Ishikawa (cell line): ENCODE data around the gene KCNN3.

ENCODE experiments used
- CEBPB ChIP-seq: IDR thresholded peaks from 2 replicates; pipeline ENCODE4 v1.6.1; 2012
- EP300 ChIP-seq: IDR thresholded peaks from 2 replicates; pipeline ENCODE4 v1.6.1; 2012; ENCODE audit warnings: borderline replicate concordance
- RAD21 ChIP-seq: IDR thresholded peaks from 2 replicates; pipeline ENCODE4 v1.6.1; 2012; ENCODE audit warnings: low read depth
- TAF1 ChIP-seq: IDR thresholded peaks from 2 replicates; pipeline ENCODE4 v1.6.1; 2012; ENCODE audit warnings: low read depth, mild to moderate bottlenecking
- TEAD4 ChIP-seq: IDR thresholded peaks from 2 replicates; pipeline ENCODE4 v1.6.1; 2012
- YY1 ChIP-seq: IDR thresholded peaks from 2 replicates; pipeline ENCODE4 v1.6.1; 2012; ENCODE audit warnings: low read depth

GRCh38 chr1:154840269-154841176 is 29.6 kb downstream of the KCNN3 start:
- no peak for TF ChIP-seq TEAD4
- no peak for TF ChIP-seq EP300
- TF ChIP-seq TAF1: no peak
- no peak for TF ChIP-seq YY1
- no peak for TF ChIP-seq CEBPB
- no peak for TF ChIP-seq RAD21
